Measurements from ENCODE around the gene P2RY12. TPM values are rescaled to one million over a fixed set of nuclear protein-coding genes. Genes with fewer than 3 reads are reported as not detected.
"Not testable (repeated sequence)": the region's sequence is repeated elsewhere in the genome, so short reads cannot be mapped to it uniquely, and the experiment has no call there.

P2RY12 gene
- total RNA-seq, 1 donor from 2014 or later, result 17.5 TPM

DNA sequence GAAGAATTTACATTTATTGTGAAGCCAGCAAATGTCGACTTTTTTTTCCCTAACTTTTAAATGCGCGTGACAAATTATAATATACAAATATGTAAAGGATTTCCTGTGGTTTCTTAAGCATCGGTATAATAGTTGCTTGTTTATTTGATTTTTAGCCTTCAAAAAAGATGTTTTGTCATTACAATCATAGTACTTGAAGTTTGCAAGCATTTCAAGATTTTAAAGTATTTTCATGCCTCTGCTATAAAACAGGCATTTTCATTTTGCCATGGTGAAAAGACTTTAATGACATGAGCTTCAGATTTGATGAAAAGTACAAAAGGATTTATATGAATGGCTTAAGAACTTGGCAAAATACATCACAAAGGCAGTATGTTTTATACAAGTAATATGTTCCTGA, 9.4 kb upstream of the P2RY12 start:
- FAIRE-seq (no peak), DNase-seq (ENCODE audit: low spot score in 2 of 2) (no peak)

DNA sequence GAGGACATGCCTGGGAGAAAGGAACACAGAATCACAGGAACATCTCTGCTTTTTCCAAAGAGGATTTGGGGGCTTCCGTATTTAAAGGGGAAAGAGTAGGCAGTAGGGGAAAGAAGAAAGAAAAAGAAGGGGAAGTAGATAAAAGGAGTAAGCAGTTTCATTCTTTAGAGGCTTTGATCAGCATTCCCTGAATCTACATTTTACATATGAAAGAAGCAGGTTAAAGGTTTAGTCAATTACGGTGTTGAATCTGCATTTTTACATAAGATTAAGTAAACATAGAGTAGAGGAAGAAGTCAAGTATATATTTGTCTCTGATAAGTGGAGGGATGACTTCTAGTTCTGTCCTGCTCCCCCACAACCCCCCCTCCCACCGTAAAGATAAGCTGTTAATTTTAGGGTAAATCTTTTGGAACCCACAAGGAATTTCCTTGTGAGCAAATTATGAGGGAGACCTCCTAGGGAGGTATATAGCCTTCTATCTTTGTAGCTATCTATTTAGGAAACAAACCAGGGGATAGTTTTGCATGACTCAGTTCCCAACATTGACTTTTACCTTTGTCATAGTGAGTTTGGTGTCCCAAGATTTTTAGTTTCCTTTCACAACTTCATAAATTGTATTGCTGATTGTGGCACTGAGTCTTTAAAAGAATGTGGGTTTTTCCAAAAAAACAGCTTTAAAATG, 8.7 kb upstream of the P2RY12 start:
- DNase-seq (ENCODE audit: low spot score in 2 of 2) (no peak), FAIRE-seq (no peak)

DNA sequence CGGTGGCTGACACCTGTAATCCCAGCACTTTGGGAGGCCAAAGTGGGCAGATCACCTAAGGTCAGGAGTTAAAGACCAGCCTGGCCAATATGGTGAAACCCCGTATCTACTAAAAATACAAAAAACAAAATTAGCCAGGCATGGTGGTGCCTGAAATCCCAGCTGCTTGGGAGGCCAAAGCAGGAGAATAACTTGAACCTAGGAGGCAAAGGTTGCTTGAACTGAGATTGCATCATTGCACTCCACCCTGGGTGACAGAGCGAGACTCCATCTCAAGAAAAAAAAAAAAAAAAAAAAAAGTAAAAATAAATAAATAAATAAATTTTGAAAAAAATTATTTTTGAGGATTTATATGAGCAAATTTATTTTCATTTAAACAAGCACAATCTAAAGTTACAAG, 7.6 kb upstream of the P2RY12 start:
- not testable (repeated sequence) for DNase-seq (ENCODE audit: low spot score in 2 of 2); FAIRE-seq

DNA sequence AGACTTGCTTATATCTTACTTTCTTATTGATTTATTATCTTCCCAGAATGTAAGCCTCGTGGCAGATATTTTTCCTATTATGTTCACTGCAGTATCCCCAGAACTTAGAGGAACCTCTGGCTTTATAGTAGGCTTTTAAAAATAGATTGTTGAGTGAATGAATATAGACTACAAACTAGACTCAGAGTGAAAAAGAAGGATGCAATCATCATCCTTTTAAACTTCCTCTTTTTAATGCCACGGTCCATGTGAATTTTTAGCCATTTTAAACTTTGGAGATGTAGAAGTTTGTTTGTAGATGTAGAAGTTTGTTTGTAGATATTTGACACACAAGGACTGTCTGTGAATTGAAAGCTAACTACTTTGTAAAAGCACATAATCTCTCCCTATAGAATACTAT, 7.2 kb upstream of the P2RY12 start:
- FAIRE-seq, result no peak
- DNase-seq (ENCODE audit: low spot score in 2 of 2), result no peak

DNA sequence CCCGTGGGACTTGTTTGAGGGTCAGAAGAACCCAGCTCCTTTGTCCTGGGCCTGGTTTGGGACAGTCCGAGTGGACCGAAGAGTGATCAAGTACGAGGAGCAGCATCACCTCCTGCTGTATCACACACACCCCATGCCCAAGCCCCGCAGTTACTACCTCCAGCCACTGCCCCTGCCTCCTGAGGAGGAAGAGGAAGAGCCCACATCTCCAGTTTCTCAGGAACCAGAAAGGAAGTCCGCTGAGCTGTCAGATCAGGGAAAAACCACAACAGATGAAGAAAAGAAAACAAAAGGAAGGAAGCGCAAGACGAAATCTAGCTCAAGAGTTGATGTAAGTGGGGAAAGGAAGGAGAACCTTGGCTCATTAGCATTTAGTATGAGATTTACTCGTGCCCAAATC, 3.3 kb upstream of the P2RY12 start:
- FAIRE-seq, result no peak
- no peak for DNase-seq (ENCODE audit: low spot score in 2 of 2)

DNA sequence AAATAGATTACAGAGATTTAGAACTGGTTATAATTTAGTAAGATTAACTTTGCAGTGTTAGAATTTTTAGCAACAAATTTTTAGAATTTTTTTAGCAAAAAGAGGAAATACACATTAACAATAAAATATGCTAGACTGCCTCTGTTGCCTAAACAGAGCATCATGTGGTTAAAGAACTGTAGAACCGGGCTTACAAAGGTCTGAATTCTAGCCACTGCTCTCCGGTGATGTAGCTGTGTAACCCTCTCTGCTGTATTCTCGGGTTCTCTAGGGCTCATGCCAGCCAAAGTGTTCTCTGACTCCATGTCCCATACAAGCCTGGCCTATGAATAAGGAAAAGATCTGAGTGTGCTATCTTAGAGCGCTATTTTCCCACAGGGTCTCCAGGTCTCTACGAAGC, 2.9 kb upstream of the P2RY12 start:
- DNase-seq (ENCODE audit: low spot score in 2 of 2) (no peak), FAIRE-seq (no peak)

DNA sequence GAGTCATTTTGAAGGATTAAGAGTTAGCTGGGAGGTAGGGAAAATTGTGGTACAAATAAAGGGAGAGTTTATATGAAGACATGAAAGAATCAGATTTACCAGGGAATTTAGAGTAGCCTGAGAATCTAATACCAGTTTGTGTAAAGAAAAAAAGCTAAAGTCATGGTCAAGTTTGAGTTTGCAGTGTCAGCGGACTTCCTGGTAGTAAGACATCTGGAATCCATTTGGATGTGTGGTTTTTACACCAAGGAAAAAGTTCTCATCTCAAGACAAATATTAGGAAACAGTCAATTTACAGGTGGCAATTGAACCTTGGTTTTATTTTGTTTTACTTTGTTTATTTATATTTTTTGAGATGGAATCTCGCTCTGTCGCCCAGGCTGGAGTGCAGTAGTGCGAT, 1.5 kb upstream of the P2RY12 start:
- DNase-seq (ENCODE audit: low spot score in 2 of 2) (no peak), FAIRE-seq (no peak)

DNA sequence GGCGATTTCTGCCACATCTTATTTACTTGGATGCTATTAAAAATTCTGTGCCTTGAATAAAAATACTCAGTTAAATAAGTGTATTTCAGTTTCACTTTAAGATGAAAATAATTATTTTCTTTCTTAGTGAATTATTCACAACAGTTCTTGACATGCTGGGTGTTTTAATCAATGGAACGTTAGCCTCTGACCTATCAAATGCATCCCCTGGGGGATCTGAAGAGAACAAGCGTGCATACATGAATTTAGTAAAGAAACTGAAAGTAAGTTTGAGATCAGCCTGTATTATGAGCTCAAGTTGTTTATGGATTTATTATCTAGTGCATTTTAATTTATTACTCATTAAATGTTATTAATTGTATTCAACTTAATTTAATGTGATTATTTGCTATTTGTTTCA, 597 bp downstream of the P2RY12 start:
- DNase-seq (ENCODE audit: low spot score in 2 of 2) (no peak), FAIRE-seq (no peak)

DNA sequence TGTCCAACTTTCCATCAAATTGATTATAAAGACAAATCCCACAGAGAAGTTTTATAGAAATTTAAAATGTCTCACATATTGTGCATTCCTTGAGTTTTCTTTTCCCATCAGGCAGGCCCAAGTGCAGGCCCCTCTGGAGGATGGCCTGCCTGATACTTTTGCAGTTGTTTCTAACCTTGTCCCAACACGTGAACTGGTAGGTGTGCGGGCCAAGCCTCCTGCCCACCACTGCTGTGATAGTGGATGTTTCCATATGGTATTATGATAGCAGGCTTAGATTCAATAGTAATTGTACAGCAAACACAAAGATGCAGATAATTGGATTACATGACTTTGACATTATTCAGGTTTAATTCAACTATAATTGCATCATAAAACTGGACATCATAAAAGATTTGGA, 1.4 kb downstream of the P2RY12 start:
- FAIRE-seq (no peak), DNase-seq (ENCODE audit: low spot score in 2 of 2) (no peak)

DNA sequence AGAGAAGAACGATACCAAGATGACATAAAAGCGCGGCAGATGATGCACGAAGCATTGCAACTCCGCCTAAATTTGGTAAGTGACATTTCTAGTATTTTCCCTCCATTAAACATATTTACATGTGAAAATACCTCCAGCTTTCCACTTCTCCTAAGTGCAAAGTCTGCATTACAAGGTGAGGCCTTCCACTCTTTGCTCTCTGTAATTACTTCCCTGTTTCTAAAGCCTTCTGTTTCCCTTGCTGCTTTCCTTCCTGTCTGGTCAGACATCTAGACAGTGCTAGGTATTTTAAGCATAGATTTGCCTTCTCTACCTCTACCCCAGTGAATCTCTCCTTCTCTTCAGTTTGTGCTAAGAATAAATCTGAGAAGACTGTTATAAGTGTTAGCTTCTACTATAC, 1.9 kb downstream of the P2RY12 start:
- FAIRE-seq, result no peak
- DNase-seq (ENCODE audit: low spot score in 2 of 2), result no peak

DNA sequence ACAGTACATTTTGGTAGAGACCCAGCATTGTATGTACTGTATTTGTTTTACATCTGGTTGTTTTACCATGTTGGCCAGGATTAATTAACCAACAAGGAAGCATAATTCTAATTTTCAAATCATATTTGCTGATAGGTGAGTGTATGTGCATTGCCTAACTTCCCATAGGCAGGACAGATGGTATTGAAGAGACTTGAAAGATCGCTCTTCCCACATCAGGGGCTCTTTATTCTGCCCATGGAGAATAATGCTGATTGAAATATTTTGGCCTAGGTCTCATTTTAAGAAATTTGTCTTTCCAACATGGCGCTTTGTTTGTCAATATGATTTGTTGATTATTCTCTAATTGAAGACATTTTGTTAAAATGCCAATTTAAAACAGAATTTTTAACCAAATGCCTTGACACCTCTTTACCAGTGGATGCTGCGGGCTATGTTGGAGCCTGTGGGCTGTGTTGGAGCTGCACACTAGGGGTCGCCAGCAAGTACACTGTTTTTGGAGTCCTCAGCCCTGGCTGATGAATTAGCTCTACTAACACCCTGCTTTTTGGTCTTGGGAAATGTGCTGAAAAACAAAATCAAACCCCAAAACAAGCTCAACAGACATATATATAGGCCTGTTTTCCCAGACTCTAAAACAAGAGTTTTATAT, 5.3 kb downstream of the P2RY12 start:
- FAIRE-seq, result no peak
- no peak for DNase-seq (ENCODE audit: low spot score in 2 of 2)

DNA sequence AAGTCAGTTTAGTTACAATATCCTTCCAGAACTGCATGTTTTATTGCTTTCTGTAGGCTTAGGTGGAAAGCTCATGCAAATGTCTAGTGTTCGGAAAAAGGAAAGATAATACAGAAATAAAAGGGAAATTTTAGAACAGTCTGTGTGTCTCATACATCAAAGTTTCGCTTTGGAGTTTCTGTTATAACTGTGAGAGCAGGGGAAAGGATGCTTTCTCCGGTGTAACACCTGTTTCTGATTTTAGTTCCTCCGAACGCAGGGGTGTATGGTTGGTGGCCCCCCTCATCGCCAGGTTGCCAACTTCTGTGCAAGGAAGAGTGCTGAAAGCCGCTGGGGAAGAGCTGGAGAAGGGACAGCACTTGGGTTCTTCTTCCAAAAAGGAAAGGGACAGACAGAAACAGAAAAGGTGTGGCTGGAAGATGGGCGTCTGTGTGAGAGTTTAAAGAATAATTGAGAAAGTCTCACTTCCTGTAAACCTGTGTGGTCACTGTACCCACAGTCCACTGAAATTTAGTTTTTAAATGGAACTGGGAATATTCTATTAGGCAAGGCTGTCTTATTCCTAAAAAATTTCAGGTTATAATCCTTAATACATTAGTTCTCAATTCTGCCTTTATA, 6.7 kb downstream of the P2RY12 start:
- FAIRE-seq, result no peak

DNA sequence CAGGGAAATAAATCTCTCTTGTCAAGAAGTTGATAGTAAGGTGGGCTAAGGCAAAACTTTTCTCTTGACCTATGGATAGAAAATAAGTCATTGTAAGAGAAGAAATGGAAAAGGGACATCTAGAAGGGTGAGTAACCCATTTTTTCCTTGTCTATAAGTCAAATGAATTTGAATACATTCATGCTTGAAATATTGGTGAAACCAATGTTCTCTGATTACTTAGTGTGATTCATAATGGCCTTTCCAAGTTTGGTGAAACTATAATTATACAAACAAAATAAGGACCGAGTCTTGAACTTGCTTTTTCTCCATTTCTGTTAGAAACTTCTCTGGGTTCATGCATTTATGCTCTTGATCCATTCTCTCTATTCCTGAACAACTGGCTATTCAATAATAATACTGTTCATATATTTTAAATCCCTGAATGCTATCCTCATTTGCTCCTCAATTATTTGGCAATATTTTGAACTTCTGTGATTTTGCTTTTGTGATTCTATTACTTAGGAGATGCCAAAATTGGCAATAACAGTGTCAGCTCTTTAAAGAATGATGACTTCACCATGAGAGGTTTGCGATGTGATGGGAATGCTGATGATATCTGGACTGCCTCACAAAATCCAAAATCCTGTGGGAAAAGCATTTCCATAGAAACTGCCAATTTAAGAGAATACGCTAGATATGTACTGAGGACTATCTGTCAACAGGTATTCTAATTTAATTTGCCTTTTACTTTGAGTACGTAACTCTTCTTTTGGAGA, 12.3 kb downstream of the P2RY12 start:
- FAIRE-seq, result no peak
- no peak for DNase-seq (ENCODE audit: low spot score in 2 of 2)

More for the DNA sequence above, 6.7 kb downstream of the P2RY12 start:
- DNase-seq (ENCODE audit: low spot score in 2 of 2), result no peak

DNA sequence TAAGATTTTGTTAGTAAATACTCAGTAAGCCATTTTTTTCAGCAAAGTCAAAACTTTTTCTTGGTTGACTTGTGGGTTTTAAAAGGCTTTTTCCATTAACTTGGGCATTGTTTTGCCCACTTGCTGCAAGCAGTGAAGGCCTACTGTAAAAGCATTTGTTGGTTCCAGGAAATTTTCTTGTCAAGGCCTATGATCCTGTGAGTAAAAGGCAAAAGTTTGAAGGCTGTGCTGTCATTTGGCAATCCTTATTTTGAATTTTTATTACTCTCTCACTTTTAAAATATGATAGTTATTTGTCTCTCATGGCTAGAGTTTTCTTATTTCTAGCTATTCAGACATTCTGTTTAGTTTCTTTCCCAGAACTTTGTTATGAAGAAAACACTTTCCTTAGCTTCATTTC, 13.0 kb downstream of the P2RY12 start:
- no peak for DNase-seq (ENCODE audit: low spot score in 2 of 2)
- FAIRE-seq, result no peak

DNA sequence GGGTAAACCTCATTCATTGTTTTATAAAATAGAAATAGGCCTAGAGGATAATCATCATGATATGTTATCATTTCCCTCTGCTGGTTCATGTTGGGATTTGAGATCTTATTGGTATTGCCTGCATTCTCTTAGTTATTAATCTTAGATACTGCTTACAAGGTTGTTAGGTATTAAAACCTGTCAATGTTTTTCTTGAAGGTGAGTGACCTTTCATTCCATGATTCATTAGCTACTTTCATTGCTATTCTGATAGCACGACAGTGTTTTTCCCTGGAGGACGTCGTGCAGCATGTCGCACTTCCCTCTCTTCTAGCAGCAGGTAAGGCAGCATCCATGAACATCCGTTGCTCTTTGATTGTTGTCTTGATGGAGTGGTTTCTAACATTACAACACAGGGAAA, 17.1 kb downstream of the P2RY12 start:
- DNase-seq (ENCODE audit: low spot score in 2 of 2), result no peak
- no peak for FAIRE-seq

DNA sequence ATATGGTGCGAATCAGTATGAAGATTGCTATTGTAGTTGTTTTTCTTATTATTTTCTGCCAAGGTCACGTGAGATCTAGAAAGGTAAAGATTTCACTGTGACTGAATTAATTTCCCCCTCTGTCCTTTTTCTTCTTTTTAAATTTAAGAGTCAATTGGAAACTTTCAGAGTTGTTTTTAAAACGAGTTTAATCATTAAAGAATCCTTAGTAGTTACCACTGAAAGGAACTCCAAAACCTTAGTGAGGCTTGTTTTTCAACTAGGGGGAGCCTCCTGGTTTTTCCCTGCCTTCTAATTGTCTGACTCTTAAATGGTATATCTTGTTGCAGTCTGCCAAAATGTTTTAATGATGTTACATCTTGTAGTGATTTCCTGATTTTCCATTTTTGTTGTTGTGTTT, 17.6 kb downstream of the P2RY12 start:
- DNase-seq (ENCODE audit: low spot score in 2 of 2) (no peak), FAIRE-seq (no peak)

DNA sequence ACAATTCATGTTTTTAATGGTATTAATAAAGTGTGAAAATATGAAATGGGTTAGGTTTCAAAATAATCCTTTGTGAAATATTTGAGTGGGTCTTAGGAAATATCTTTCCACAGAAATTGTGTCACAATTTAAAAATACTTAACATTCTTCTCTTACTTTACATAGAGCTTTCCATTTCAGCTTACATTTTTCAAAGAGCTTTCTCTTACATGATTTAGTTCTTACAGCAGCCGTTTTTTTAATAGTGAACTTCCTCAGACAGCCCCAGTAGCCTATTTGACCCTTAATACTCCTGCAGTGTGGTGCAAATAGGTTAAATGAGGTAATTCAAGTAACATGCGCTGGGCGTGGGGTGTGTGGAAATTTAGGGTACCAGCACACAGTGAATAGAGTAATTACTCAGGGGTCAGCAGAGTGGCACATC, 21.8 kb downstream of the P2RY12 start:
- DNase-seq (ENCODE audit: low spot score in 2 of 2) (no peak), FAIRE-seq (no peak)

DNA sequence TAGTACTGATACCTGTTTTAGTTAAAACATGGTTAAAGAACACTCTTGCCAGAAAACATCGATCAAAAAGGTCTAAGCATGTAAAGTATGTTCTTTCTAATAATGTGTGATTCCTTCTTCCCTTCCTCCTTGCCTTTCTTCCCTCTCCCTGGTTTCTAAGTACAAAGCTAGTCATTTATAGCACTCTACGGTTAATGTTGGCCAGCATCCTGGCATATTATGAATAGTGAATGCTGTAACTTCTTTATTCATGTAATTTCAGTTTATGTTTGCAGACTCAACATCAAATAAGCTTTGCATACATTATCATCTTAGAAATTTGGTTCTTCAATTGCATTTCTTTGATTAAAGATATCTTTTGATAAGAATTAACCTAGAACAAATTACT, 27.1 kb downstream of the P2RY12 start:
- DNase-seq (ENCODE audit: low spot score in 2 of 2) (no peak), FAIRE-seq (no peak)

DNA sequence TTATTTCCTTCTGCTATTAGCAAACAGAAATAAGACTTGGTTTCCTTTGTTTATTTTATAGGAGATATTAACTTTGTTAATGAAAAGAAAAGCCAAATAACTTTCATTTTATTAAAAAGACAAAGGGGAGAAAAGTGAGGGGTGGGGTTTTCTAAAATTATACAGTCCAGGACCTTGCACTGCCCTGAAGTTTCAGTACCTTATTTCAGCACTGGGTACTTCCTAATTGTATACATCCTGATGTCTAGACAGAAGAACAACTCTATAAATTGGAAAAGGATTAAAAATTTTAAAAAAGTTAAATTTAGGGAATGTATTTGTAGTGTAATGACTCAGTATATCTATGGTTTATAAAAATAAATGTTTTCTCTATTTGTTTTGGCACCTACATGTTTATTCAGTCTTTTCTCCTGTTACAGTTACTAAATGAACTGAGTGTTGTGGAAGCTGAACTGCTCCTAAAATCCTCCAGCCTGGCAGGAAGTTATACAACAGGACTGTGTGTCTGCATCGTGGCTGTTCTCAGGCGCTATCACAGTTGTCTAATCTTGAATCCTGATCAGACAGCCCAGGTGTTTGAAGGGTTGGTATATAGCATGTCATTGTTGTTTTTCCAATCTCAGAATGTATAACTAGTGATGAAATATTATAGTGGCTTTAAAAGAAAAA, 27.6 kb downstream of the P2RY12 start:
- FAIRE-seq, result no peak
- no peak for DNase-seq (ENCODE audit: low spot score in 2 of 2)

DNA sequence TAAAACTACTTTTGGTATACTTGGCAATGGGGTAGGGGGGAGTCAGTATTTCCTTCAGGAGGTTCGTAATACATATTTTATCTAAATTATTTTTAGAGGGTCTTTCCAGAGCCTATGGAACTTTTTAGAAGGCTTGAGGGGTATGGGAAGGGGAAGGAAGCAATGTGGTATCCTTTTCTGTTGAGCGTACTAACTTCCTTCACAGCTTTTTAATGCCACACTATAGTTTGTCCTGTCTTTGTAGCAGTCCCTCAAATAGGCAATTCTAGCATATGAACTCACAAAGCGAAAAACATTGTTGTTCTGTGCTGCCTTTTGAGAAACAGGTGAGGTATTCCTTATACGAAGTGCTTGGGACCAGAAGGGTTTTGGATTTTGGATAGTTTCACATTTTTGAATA, 32.9 kb downstream of the P2RY12 start:
- DNase-seq (ENCODE audit: low spot score in 2 of 2) (no peak), FAIRE-seq (no peak)

DNA sequence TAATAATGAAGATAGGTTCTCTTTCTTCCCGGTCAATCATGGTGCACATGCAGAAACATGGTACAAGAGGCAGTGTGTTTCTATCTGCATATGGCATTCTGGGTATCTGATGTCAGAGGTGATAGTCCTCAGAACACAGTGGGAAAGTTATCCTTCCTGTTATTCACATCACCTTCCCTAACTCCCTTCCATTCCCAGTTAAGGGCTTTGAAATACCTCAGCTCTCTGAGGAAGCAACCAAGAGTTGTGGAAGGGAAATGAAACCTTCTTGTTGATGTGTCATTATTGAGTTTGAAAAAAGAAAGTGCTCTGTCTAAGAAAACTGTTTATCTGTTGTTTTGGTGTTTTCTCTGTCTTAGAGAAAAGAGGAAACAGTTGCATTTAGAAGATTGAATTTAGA, 33.3 kb downstream of the P2RY12 start:
- DNase-seq (ENCODE audit: low spot score in 2 of 2) (no peak), FAIRE-seq (no peak)

Data from frontal cortex (tissue), 4 donors.